ENCODE results near the gene CYP20A1.
"Not testable (repeated sequence)": the region's sequence is repeated elsewhere in the genome, so short reads cannot be mapped to it uniquely, and the experiment has no call there.

GRCh38 chr2:203342374-203342773 is 103.6 kb downstream of the CYP20A1 start:
- not testable (repeated sequence) for TF ChIP-seq CTCF (IDR thresholded peaks at IDR 0.05); POLR2A (IDR thresholded peaks at IDR 0.05; ENCODE audit: low read depth); POLR2AphosphoS5 (IDR thresholded peaks at IDR 0.05); EP300 (IDR thresholded peaks at IDR 0.05)

All from esophagus muscularis mucosa (tissue), 4 donors.